ENCODE data around the gene GFI1. TPM values are rescaled to one million over a fixed set of nuclear protein-coding genes. Genes with fewer than 3 reads are reported as not detected.

Gene GFI1
- total RNA-seq, 1 experiment from 2014 or later = 0.35 TPM

- ChIA-PET CTCF (interaction anchor here (0.6 to 2.7 kb wide), 9 partner anchors 13 to 1526 kb away, joined by 3 to 11 read pairs (median 3); partner anchors contain the start of genes GLMN and RPAP2), POLR2A (no interaction called here)
- DNase-seq (ENCODE audit: low spot score) = no peak
- H3K9me3 Mint-ChIP-seq = no peaks in the 10 kb centered on the region
- peak overlapping the region; percentile 49 for H3K4me3 Mint-ChIP-seq
- peaks cover 91% of the 10 kb centered on the region for H3K27me3 Mint-ChIP-seq (ENCODE audit: low read depth)
- peaks cover 21% of the 10 kb centered on the region for H3K4me1 Mint-ChIP-seq
- no peaks in the 10 kb centered on the region for H3K36me3 Mint-ChIP-seq
- H3K27ac Mint-ChIP-seq = no peak overlapping the region
- ATAC-seq = no peak
- TF ChIP-seq USF2 (CRISPR knock-in tag; IDR thresholded peaks at IDR 0.05) (no peak), TCF7 (CRISPR knock-in tag; IDR thresholded peaks at IDR 0.05; ENCODE audit: low read depth) (no peak), GABPB1 (CRISPR knock-in tag; IDR thresholded peaks at IDR 0.05) (no peak), JUN (CRISPR knock-in tag; IDR thresholded peaks at IDR 0.05) (no peak), ZNF138 (CRISPR knock-in tag; conservative IDR thresholded peaks at IDR 0.05) (no peak), CDX4 (CRISPR knock-in tag; IDR thresholded peaks at IDR 0.05; ENCODE audit: borderline replicate concordance) (no peak), TEAD1 (CRISPR knock-in tag; IDR thresholded peaks at IDR 0.05) (no peak), CREM (CRISPR knock-in tag; IDR thresholded peaks at IDR 0.05) (no peak), GRHL2 (CRISPR knock-in tag; IDR thresholded peaks at IDR 0.05; ENCODE audit: insufficient replicate concordance, severe bottlenecking) (no peak), CBFB (CRISPR knock-in tag; IDR thresholded peaks at IDR 0.05; ENCODE audit: low read depth) (no peak), FOXP1 (CRISPR knock-in tag; IDR thresholded peaks at IDR 0.05; ENCODE audit: borderline replicate concordance) (no peak), FOXJ3 (CRISPR knock-in tag; IDR thresholded peaks at IDR 0.05; ENCODE audit: borderline replicate concordance) (no peak), ZNF532 (CRISPR knock-in tag; IDR thresholded peaks at IDR 0.05; ENCODE audit: borderline replicate concordance) (no peak), ZNF232 (CRISPR knock-in tag; IDR thresholded peaks at IDR 0.05) (no peak)
- TF ChIP-seq, protein P1, sequence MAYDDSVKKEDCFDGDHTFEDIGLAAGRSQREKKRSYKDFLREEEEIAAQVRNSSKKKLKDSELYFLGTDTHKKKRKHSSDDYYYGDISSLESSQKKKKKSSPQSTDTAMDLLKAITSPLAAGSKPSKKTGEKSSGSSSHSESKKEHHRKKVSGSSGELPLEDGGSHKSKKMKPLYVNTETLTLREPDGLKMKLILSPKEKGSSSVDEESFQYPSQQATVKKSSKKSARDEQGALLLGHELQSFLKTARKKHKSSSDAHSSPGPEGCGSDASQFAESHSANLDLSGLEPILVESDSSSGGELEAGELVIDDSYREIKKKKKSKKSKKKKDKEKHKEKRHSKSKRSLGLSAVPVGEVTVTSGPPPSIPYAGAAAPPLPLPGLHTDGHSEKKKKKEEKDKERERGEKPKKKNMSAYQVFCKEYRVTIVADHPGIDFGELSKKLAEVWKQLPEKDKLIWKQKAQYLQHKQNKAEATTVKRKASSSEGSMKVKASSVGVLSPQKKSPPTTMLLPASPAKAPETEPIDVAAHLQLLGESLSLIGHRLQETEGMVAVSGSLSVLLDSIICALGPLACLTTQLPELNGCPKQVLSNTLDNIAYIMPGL (CRISPR knock-in tag; IDR thresholded peaks at IDR 0.05) = no peak
- TF ChIP-seq, protein P2, sequence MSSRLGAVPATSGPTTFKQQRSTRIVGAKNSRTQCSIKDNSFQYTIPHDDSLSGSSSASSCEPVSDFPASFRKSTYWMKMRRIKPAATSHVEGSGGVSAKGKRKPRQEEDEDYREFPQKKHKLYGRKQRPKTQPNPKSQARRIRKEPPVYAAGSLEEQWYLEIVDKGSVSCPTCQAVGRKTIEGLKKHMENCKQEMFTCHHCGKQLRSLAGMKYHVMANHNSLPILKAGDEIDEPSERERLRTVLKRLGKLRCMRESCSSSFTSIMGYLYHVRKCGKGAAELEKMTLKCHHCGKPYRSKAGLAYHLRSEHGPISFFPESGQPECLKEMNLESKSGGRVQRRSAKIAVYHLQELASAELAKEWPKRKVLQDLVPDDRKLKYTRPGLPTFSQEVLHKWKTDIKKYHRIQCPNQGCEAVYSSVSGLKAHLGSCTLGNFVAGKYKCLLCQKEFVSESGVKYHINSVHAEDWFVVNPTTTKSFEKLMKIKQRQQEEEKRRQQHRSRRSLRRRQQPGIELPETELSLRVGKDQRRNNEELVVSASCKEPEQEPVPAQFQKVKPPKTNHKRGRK (CRISPR knock-in tag; IDR thresholded peaks at IDR 0.05; ENCODE audit: borderline replicate concordance) = no peak
- TF ChIP-seq, protein P3, sequence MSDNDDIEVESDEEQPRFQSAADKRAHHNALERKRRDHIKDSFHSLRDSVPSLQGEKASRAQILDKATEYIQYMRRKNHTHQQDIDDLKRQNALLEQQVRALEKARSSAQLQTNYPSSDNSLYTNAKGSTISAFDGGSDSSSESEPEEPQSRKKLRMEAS (CRISPR knock-in tag; IDR thresholded peaks at IDR 0.05) = no peak
- TF ChIP-seq, protein P4, sequence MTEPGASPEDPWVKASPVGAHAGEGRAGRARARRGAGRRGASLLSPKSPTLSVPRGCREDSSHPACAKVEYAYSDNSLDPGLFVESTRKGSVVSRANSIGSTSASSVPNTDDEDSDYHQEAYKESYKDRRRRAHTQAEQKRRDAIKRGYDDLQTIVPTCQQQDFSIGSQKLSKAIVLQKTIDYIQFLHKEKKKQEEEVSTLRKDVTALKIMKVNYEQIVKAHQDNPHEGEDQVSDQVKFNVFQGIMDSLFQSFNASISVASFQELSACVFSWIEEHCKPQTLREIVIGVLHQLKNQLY (CRISPR knock-in tag; IDR thresholded peaks at IDR 0.05) = no peak
Measured at GRCh38 chr1:92487078-92487605, 417 bp upstream of the GFI1 start.

All from WTC11 (cell line).